HG03135 (cell line): ENCODE data around the gene UBAP1.
"Not testable (repeated sequence)": the region's sequence is repeated elsewhere in the genome, so short reads cannot be mapped to it uniquely, and the experiment has no call there.

ENCODE experiments used
- ATAC-seq: cut with Tn5 transposase; IDR thresholded peaks from one replicate; pipeline ENCODE4 v1.9.1; 2021; ENCODE audit warnings: mild to moderate bottlenecking, moderate library complexity; ENCODE audit not compliant: unreplicated experiment

Gene UBAP1

DNA sequence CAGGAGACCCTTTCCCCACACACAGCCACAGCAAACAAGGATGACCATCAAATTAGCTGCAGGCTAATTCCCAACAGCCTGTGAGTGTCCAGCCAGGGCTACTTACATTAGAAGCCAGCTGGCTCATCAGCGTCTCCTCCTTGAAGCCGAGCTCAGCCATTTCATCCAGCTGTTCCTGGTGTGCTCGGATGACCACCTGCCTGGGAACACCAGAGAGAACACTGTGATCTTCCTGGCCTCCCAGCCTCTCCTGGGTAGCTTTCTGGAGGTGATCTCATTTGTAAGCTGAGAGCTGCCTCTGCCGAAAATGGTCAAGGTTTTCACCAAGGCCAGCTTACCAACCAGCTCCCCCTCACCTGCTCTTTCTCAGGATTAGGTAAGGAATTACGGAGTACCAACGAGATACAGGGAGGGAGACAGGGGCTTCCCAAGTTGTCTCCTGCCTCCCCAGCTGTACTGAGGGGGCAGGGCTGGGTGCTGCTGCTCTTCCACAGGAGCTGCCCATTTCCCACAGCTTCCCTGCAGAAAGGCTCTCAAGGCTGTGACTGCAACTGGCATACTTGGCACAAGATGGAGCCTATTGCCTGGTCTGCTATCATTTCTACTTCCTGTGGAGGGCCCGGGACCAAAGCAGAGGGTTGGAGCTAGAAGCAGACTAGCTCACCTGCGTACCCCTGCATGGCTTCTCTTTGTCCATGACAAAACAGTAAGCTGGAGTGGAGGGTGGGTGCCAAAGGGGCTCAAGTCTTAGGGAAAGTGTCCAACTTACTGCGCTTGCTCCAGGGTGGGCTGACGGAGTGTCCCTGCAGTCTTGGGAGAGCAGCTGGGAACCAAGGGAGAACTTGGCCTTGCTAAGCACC lies 76.4 kb downstream of the UBAP1 start:
- ATAC-seq, result no peak

DNA sequence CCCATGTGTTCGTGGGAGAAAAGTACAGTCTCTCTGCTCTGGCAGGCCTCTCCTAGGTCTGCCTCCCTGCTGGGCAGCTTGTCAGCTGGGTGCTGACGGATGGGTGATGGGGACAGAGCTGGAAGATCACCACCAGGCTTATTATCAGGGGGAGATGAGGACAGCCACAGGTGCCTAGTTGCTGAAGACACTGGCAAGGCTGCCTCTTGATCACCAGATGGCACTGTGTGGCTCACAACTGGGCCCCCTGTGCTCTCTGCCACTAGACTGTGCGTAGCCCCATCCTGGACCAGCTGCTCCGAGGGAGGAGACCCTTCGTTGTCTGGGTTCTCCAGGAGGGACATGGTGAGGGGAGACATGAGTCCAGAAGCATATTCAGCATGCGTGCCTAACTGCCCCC lies 77.3 kb downstream of the UBAP1 start:
- no peak for ATAC-seq

DNA sequence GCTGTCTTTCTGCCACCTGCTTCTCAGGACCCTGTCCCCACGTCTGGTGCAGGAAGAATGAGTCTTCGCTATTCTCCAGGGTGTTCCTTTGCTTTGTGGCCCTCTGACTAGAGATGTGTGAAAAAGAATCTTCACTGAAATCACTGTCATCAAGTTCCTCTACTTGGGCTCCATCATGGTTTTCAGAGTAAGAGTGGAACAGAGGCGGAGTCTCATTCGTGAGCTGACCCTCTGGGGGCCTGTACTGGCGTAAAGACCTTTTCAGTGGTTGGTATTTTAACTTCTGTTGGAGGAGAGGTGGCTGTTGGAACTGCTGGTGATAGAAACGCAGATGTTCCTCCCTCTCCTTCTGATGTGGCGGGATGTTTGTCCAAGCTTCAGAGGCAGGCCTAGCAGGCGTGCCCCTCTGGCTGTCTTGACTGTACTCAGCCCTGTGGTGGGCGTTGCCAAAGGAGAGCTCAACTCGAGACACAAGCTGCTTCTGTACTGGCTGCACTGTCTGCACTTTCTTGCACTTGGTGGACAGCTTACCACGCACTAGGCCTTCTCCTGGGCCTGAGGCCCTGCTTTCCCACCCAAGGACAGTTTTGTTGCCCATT lies 78.2 kb downstream of the UBAP1 start:
- ATAC-seq, result no peak

DNA sequence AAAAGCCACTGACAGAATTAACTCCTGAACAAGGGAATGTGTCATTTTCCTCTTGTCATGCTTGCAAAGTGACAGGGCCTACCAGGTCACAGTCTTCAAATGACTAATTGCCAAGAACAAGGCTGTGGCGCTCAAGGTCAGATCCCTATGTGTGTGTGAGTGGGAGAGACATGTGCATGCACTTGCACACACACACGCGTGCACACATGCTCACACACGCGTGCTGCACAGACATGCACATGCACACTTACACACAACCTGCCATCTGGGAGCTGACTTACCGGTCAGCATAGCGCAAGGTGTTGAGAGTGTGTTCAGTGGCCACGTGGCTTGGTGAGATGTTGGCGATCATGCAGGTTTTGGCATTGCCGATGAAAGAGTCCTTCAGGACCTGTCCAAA lies 80.5 kb downstream of the UBAP1 start:
- ATAC-seq, result no peak

DNA sequence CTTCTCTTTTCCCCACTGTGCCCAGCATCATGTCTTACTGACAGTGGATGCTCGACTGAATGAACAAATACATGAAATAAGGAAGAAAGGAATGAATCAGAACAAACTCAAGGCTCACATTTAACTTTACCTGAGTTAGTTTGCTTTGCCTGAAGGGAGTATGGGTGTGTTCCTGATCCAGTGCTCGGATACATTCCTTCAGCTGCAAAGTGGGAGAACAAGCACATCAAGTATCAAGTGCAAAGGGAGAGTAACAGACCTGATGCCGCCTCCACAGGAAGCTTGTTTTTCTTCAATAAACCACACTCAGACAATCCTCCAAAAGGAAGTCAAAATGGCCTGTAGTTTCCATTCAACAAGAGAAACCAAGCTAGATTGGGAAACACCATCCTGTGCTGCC lies 84.1 kb downstream of the UBAP1 start:
- ATAC-seq, result no peak

DNA sequence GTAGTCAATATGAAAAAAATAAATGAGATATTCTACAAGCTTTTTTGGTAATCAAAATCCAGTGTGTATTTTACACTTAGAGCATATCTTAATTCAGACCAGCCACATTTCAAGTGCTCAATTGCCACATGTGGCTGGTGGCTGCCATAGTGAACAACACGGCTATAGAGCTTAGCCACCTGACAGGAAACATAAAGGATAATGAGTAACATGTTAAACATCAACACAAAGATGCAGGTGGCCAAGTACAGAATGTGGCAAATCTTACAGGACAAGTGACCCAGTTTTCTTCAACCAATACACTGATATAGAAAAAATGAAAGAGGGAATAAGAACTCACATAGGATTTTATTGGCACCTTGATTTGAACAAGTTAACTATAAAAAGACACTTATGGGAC lies 88.8 kb downstream of the UBAP1 start:
- ATAC-seq, result no peak

DNA sequence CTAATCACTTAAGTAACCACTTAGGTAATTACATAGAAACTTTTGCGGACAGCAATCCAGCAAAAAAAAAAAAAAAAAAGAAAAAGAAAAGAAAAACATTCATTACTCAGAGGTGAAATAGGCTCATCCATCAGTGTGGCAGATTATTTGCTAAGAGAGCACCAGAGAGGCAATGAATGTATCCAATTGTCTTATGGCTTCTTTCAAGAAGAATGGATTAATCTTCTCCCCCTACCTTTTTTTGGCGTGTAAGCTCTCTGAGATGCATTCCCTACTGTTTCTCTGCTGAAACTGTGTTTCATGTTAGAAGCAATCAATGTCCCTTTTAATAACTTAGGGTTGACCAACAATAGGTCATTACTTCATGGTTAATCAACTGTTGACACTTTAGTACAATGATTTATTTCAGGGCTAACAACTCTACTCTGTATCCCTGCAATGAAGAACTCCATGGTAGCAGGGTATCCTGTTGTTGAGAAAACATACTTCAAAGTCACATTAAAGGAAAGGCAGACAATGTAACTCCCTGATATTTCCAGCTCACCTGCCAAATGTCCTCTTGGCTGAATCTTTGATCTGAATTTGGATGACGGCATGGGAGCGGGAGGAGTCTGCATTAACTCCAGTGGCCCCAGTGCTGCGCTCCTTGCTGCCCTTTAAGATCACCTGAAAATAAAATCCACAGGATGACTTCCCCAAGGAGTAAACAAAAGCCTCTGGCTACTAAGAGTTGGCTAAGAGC lies 92.6 kb downstream of the UBAP1 start:
- no peak for ATAC-seq

DNA sequence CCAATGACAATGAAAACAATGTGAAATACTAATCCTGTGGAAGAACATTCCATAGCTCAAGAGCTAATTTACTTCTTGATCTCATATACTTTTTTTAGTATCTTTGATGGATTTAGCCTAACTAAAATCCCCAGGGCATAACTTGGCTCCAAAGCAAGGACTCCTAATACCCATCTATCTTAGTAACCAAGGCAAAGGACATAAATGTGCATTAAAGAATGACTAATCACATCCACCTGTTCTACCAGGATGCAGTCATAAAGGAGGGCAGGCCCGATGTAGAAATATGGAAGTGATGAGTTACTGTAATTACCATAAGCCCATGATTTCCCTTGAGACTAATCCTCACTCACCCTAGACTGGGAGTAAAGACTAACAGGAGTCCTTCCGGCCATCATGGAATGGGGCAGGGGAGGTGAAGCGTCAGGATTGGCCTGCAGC lies 93.3 kb downstream of the UBAP1 start:
- ATAC-seq, result no peak

DNA sequence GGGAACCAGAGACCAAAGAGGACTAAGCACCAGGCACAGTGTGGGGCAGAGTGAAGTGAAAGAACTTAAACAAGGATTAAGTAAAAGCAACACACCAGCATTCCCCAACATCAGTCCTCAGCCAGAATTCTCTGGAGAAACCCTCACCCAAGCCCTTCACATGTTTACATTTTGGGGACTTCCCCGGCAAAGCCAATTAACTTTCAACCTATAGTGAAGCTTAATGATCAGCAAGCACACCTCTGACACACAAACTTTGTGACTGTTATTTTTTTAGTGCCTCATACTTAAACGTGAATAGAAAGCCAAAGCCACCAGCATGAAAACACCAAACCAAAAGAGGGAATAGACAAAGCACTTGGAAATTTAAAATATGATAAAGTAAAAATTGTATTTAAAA lies 94.7 kb downstream of the UBAP1 start:
- not testable (repeated sequence) for ATAC-seq

DNA sequence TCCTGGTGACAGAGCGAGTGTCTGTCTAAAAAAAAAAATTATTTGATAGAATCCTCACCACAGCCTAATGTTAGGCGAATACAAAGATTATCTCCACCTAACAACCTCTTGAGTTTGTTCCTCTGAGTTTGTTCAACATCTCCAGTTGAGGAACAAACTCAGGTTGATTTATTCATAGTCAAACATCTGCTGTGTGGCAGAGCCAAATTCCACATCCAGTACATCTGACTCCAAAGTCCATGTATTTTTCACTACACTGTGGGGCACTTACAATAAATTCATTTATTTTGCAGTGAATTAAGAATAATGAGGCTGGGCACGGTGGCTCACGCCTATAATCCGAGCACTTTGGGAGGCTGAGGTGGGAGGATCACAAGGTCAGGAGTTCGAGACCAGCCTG lies 97.0 kb downstream of the UBAP1 start:
- ATAC-seq, result no peak

DNA sequence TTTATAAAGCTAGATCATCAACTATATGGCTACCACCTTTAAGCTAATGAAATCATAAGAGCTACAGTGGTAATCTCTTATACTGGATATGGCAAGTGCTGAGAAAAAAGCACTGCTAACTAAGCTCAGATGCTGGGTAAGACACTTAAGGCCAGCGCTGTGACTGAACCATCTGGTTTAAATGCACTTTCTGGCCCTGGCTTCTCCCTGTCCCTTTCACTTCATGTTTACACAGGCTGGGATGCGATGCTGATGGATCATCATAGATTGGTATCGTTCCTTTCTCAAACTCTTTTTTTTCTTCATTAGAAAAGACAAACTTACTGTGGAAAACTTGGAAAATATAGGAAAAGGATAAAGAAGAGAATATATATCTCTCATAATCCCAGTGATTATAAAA lies 97.9 kb downstream of the UBAP1 start:
- ATAC-seq, result no peak

DNA sequence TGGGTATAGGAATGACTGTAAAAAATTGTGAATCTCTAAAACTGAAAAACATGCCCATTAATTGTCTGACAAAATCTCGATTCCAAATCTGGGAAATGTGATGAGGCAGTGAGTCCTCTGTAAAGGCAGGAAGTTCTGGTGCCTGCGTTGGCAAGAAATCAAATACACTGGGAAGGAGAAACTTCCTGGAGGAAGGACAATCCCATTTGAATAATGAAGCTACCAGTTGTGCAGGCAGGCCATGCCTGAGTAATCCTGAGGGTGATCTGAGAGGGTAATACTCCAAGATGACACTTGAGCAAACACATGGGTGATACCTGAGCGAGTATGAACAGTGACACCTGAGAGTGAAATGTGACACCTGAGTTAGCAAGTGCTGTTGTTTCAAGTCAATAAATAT lies 100.6 kb downstream of the UBAP1 start:
- ATAC-seq, result no peak

DNA sequence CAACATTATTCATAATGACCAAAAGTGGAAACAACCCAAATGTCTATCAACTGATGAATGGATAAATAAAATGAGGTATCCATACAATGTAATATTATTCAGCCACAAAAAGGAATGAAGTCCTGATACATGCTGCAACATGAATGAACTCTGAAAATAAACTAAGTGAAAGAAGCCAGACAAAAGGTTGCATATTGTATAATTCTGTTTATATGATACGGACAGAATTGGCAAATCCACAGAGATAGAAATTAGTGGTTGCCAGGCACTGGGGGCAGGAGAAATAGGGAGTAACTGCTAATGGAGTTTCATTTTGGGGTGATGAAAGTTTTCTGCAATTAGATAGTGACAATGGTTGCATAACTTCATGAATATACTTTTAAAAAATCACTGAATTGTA lies 103.3 kb downstream of the UBAP1 start:
- ATAC-seq, result no peak

DNA sequence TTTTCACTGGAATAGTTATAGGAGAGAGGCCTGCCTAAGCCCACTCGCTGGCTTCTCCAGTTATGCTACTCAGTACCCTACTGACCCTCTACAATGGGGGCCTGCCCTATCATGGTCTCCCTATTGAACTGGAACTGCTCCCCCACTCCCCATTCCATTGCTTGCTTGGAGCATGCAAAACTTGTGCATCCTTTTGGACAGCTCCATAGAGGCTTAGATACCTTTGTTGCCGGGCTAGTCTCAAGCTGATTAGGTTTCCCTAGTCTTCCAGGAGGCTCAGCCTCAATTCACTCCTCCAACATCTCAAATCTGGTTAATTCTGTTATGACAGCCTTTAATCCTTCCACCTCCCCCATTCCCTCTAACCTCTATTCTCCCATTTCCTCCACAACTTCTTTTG lies 110.3 kb downstream of the UBAP1 start:
- no peak for ATAC-seq

DNA sequence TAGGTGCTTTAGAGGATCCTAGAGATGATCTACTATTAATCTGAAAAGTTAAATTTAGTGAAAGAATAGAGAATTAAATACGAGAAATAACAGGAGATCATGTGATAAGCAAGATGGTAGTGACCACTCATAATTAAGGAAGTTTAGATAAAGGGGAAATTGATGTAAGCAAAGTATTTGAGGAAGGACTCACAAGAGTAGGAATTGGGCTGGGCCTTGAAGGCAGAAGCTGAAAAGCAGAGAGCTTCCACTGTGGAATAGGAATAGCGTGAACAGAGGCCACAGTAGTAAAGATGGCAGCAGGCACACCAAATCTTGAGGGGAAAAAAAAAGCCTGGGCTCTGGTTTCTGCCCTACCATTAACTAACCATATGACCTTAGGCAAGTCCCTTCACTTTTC lies 112.2 kb downstream of the UBAP1 start:
- no peak for ATAC-seq

DNA sequence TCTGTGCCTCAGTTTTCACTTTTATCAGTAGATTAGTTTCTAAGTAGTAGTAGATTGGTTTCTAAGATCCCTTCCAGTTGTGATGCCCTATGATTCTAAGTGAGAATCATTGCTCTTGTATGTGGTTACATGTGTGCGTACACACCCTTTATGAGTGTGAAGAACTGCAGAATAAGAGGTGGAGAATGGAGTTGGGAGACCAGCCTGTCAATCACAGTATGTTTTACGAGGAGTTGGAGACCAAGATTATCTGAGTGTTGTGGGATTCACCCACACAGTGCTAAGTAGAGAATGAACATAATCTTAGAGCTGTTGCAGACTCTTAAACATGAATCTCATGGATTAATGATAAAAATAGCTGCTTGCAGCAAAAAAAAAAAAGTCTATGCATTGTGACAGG lies 112.6 kb downstream of the UBAP1 start:
- ATAC-seq, result no peak

DNA sequence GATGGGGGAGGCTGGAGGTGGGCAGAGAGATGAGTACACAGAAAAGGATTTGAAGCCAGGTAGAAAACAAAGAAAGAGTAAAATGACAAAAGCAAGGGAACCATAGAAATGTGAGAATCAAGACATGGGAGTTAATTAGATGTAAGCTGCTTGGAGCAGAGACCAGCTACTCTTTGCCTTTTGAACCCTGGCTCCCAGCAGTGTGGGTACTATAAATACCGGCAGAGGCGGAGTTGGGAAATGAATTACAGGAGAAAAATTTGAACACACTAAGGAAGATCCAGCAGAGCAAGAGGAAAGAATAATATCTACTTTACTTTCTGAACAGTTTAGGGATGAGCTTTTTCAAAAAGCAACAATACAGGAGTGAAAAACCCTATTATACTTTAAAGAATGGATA lies 113.7 kb downstream of the UBAP1 start:
- no peak for ATAC-seq

DNA sequence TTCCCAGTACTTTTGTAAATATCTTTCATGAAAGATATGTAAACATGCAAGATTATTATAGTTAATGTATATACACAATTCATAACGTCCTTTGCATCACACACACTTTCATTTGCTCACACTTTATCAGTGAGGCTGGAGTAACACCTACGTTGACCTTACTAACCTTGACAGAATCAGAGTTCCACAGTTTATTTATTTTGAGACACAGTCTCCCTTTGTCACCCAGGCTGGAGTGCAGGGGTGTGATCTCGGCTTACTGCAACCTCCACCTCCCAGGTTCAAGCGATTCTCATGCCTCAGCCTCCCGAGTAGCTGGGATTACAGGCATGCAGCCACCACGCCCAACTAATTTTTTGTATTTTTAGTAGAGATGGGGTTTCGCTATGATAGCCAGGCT lies 122.2 kb downstream of the UBAP1 start:
- ATAC-seq, result not testable (repeated sequence)
